HG02884 (cell line): ENCODE measurements around the gene IFT122.
"Not testable (repeated sequence)": the region's sequence is repeated elsewhere in the genome, so short reads cannot be mapped to it uniquely, and the experiment has no call there.

Experiments used
- ATAC-seq: cut with Tn5 transposase; IDR thresholded peaks from one replicate; pipeline ENCODE4 v1.9.1; 2021; ENCODE audit warnings: mild to moderate bottlenecking, moderate library complexity; ENCODE audit not compliant: unreplicated experiment

IFT122 gene

DNA sequence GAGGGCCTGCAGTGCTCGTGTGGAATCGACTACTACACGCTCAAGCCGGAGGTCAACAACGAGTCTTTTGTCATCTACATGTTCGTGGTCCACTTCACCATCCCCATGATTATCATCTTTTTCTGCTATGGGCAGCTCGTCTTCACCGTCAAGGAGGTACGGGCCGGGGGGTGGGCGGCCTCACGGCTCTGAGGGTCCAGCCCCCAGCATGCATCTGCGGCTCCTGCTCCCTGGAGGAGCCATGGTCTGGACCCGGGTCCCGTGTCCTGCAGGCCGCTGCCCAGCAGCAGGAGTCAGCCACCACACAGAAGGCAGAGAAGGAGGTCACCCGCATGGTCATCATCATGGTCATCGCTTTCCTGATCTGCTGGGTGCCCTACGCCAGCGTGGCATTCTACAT, 92.2 kb downstream of the IFT122 start:
- no peak for ATAC-seq

DNA sequence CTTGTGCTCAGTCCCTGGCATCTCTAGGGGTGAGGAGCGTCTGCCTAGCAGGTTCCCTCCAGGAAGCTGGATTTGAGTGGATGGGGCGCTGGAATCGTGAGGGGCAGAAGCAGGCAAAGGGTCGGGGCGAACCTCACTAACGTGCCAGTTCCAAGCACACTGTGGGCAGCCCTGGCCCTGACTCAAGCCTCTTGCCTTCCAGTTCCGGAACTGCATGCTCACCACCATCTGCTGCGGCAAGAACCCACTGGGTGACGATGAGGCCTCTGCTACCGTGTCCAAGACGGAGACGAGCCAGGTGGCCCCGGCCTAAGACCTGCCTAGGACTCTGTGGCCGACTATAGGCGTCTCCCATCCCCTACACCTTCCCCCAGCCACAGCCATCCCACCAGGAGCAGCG, 93.4 kb downstream of the IFT122 start:
- no peak for ATAC-seq

DNA sequence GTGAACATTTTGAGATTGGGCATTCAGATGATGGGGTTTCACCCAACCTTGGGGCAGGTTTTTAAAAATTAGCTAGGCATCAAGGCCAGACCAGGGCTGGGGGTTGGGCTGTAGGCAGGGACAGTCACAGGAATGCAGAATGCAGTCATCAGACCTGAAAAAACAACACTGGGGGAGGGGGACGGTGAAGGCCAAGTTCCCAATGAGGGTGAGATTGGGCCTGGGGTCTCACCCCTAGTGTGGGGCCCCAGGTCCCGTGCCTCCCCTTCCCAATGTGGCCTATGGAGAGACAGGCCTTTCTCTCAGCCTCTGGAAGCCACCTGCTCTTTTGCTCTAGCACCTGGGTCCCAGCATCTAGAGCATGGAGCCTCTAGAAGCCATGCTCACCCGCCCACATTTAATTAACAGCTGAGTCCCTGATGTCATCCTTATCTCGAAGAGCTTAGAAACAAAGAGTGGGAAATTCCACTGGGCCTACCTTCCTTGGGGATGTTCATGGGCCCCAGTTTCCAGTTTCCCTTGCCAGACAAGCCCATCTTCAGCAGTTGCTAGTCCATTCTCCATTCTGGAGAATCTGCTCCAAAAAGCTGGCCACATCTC, 94.5 kb downstream of the IFT122 start:
- no peak for ATAC-seq

DNA sequence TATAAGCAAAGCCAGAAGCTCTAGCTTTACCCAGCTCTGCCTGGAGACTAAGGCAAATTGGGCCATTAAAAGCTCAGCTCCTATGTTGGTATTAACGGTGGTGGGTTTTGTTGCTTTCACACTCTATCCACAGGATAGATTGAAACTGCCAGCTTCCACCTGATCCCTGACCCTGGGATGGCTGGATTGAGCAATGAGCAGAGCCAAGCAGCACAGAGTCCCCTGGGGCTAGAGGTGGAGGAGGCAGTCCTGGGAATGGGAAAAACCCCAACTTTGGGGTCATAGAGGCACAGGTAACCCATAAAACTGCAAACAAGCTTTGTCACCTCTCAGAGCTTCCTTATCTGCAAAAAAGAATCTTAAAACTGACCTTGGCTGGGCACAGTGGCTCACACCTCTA, 95.1 kb downstream of the IFT122 start:
- ATAC-seq = no peak

DNA sequence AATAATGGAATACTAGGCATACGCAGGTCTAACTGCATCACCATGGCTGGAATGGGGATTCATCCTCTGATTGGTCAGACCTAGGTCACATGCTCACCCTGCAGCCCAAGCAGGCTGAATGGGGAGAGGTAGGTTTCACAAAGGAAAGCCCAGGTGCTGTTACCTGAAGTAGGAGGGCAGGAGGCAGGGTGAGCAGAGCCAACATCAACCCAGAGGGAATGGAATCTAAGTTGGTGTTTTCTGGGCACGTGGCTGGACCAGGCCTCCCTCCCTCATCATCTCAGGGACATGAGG, 96.3 kb downstream of the IFT122 start:
- no peak for ATAC-seq

DNA sequence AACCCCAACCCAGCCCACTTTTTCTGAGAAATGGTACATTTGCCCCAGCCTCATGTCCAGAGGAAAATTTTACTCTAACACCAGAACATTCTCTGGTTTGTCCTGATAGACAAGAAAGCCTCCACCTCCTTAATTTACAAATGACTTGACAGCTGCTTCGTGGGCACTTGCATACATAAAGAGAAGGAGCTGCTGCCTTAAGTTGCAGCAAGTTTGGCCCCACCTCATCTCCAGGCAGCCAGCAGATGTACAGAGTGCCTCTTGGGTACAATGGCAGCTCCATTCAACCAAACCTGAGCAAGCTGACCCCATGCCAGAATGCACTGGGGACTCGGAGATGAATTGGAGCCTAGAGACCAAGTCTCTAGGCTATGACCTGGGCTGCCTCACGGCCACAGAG, 96.8 kb downstream of the IFT122 start:
- no peak for ATAC-seq

DNA sequence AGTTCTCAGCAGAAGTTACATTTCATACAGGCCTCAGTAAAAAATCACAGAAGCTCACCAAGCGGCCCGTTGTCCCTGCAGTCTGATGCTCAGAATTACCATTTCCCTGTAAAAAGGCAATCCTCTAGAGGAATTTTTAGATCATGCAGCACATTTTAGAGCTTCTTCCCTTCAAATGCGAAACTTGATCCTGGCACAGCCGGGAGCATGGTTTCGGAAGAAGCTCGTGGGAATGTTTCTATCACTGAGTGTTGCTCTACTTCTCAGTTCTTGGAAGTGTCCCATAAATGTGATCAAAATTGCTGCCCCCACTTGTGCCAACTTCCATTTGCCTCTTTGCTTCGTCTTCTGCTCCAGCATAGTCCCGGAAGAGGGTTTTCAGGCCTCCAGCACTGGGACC, 99.2 kb downstream of the IFT122 start:
- no peak for ATAC-seq

DNA sequence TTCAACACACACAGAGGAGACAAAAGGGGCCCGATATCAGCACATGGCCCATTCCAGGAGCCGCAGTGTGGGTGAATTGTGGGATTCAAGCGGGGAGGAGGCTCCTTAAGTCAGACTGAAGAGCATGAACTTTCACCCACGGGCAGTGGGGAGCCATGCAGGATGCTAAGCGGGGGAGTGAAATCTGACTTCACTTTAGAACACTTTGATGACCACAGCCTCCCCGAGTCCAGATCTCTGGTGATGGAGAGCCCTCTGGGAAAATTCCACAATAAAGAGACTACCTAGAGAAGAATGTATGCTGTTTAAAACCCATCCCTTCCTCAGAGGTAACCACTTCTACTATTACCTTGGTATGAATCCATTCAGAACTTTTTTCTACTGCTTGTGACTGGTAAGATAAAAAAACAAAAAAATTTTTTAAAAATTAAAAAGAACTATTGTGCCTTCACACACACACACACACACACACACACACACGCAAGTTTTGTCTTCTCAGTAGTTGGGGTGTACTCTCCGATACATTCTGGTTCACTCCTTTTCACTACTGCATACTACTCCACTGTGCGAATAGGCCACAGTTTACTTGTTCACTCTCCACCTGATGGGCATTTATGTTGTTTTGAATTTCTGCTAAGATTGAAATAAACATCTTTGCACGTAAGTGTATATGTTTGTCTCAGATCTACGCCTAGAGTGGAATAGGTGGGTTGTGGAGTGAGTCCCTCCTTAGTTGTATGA, 100.9 kb downstream of the IFT122 start:
- ATAC-seq = no peak

DNA sequence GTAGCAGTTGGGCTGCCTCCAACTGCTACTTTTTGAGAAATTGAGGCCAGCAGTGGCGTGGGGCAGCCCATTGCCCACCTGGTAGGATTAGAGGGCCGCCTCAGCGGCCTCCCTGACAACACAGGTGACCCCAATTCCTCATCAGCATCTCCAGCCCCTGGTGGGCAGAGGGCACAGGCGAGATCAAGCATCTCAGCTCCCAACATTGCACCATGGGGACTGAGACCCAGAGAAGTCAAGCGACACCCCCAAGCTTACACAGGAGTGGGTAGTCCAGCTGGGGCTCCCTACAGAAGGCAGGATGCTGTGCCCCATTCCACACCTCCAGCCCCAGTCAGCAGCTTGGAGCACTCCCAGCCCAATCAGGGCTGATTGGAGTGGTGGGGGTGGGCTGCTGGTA, 102.7 kb downstream of the IFT122 start:
- no peak for ATAC-seq

DNA sequence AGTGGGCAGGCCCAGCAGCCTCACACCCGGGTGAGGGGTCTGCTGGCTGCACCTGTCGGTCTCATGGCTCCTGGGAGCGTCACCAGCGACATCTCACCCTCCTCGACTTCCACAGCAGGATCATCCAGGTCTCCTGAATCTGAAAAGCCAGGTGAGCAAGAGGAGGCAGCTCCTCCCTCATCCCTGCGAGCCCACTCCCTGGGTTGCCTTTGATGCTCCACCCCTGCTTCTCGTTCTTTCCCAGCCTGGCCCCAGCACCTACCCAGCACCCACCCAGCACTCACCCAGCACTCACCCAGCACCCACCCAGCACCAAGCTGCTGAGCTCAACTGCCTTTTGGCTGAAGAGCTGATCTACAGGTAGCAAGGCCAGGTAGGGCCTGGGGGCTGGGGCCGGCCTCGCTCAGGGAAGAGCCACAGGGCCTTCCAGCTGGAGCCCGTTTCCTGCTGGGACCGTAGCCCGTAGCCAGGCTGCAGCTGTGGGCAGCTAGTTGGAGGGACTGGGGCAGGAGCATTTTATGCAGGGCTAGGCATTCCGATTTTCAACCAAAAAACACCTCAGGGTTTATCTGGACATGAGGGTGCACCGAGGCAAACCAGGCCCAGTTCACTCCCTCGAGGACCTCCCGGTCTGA, 103.2 kb downstream of the IFT122 start, which contains the start of gene H1-8:
H1-8 (plus strand) TSS at position 20 of the 635 bp plus-strand sequence; CDS start at position 64, 44 bp downstream.
- ATAC-seq = no peak

DNA sequence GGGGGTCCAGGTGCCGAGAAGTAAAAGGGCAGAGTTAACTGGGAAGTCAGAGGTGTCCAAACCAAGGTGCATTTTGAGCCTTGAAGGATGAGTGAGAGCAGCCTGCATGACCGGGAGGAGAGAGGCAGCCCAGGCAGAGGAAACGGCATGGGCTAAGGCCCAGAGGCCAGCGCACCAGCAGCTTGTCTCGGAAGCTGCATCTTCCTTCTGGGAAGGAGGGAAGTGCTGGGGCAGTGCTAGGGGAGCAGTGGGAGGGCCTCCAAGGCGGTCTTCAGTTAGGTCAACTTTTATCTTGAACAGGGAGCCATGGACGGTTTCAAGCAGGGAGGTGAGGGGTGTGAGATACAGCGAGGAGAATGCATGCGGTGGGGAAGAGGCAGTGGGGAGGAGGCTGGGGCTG, 104.0 kb downstream of the IFT122 start:
- no peak for ATAC-seq

DNA sequence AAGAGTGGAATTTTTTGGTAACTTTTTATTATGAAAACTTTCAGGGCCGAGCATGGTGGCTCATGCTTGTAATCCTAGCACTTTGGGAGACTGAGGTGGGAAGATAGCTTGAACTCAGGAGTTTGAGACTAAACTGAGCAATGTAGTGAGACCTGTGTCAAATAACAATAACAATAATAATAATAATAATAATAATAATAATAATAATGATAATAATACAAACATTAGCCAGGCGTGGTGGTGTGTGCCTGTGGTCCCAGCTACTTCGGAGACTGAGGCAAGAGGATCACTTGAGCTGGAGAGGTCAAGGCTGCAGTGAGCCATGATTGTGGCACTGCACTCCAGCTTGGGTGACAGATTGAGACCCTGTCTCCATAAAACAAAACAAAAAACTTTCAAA, 105.9 kb downstream of the IFT122 start:
- not testable (repeated sequence) for ATAC-seq

DNA sequence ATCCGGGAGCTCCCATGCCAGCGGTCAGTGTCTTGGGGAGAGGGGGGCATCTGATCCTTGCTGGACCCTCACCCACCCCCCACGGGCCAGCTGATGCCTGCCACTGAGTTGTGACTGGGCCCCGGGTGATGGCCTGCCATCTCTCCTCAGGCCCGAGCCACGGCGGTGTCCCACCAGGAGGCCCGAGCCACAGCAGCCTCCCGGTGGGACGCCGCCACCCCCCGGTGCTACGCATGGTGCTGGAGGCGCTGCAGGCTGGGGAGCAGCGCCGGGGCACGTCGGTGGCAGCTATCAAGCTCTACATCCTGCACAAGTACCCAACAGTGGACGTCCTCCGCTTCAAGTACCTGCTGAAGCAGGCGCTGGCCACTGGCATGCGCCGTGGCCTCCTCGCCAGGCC, 107.2 kb downstream of the IFT122 start:
- no peak for ATAC-seq

DNA sequence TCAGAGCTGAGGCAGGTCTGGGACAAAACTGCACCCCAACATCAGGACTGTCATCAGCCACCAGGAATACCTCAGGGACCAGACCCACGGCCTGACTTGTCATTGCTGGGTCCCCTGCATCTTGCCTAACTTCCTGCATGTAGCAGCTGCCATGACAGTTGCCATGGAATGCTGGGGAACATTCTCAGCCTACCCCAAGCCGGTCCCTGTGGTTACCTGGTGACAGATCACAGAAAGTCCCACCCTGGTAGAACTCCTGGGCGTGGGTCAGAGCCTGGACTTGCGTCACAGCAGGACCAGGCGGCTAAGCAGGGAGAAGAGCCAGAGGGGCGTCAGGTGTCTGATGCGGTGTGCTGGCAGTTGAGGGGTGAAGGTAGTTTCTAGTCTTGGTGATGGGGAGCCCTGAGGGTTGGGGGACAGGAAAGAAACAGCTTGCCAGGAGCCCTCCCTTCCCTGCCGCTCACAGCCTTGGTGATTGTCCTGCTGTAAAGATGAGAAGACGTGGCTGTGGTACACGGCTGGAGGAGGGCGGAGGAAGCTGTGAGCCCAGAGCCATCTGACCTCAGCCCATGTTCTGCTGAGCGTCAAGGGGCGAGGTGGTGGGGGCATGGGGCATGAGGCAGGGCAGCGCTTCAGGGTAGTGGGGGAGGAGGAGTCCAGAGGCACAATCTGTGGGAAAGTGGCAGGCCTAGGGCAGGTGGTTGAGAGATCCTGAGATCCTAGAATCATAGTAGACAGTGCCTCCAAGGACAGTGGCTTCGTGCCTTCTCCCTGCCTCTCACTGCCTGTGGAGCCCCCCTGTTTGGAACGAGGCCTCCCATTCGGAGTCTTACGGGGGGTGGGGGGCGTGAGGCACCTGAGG, 108.3 kb downstream of the IFT122 start:
- no peak for ATAC-seq

DNA sequence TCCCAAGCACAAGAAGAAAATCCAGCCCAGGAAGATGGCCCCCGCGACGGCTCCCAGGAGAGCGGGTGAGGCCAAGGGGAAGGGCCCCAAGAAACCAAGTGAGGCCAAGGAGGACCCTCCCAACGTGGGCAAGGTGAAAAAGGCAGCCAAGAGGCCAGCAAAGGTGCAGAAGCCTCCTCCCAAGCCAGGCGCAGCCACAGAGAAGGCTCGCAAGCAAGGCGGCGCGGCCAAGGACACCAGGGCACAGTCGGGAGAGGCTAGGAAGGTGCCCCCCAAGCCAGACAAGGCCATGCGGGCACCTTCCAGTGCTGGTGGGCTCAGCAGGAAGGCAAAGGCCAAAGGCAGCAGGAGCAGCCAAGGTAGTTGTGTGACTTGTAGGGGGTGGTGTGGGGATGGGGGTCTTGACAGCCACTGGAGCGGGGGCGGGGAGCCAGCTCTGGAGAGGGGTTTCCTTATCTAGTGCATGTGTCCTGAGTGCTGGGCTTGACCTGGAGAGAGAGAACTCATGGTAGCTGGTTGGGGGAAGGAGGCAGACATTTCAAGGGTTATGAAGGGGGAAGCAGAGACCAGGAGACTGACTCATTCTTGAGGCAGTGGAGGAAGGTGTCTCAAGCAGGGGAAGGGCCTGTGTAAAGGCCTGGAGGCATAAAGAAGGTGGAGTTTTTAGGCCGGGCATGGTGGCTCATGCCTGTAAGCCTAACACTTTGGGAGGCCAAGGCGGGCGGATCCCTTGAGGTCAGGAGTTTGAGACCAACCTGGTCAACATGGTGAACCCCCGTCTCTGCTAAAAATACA, 109.2 kb downstream of the IFT122 start:
- no peak for ATAC-seq

DNA sequence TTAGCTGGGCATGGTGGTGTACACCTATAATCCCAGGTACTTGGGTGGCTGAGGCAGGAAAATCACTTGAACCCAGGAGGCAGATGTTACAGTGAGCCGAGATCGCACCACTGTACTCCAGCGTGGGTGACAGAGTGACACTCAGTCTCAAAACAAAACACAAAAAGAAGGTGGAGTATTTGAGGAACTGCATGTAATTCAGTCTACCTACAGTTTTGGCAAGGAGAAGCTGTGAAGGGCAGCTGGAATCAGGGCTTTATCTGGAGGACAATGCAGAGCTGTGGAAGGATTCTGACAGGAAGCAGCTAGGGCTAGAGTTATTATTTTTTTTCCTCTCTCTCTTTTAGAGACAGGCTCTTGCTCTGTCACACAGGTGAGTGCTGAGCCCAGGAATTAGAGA, 109.8 kb downstream of the IFT122 start:
- no peak for ATAC-seq

DNA sequence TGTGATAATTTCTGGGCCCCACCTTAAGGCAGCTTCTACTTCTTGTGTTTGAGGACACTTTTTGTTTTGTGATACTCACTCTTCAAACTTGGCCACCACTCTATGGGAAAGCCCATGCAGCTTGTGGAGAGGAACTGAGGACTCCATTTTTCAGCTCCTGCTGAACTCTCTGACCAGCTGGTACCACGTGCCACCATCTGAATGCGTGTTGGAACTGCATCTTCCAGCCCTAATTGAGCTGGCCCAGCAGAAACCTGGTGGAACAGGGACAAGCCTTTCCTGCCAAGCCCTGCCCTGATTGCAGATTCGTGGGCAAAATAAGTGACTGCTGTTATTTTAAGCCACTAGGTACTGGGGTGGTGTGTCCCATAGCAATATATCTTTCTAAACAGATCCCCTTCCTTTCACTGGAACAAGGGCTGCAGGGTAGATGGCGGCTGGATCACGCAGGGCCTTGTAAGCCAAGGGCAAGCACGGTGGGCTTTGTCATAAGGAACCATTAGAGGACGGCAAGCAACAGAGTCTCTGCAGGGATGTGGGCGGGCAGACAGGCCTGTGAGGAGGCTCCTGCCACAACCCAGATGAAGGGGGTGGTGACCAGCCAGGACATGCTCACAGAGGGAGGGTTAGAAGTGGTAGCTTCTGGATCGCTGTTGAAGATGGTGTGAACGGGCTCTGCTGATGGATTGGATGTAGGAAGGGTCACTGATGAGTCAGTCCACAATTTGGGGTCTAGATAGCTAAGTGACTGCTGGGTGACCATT, 112.4 kb downstream of the IFT122 start:
- no peak for ATAC-seq

DNA sequence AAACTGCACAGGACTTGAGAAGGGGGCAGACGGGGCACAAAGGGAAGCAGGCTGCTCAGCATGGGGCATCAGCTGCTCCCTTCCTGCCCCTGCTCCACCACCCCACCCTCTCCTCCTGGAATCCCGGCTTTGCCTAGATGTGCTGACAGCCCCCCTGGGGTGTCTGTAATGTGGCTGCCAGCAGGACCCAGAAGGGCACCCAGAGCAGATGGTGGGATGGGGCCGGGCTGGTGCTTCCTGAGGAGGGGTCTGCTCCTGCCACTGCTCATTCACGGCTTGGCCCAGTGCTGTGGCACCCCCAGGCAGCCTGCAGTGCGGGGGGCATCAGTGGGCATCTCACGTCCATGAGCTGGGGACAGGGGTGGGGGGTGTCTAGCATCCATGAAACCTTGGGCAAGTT, 113.1 kb downstream of the IFT122 start:
- ATAC-seq = no peak

DNA sequence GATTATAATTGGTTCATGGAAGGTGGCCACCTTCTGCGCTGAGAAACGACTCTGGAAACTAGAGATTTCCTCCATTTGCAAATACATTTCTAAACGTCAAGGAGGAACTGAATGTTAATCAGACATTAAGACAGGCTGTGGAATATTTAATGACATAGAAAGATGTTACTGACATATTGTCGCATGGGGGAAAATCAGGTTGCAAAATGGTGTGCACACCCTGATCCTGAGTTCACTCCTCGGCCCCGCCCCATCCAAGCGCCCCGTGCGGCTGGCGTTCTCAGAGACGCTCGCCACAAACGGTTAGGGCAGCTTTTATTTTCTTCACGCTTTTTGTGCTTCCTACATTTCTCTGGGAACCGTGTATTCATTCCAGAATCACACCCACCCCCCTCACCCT, 113.7 kb downstream of the IFT122 start:
- no peak for ATAC-seq
